GM21367 (cell line): ENCODE results near the gene TOMM70.
A peak's percentile ranks its signal among the peaks of the same experiment; 100 is the strongest.
"Not testable (repeated sequence)": the region's sequence is repeated elsewhere in the genome, so short reads cannot be mapped to it uniquely, and the experiment has no call there.

Source experiments
- ATAC-seq: cut with Tn5 transposase; IDR thresholded peaks from one replicate; pipeline ENCODE4 v1.9.1; 2021; ENCODE audit not compliant: unreplicated experiment

TOMM70 gene

DNA sequence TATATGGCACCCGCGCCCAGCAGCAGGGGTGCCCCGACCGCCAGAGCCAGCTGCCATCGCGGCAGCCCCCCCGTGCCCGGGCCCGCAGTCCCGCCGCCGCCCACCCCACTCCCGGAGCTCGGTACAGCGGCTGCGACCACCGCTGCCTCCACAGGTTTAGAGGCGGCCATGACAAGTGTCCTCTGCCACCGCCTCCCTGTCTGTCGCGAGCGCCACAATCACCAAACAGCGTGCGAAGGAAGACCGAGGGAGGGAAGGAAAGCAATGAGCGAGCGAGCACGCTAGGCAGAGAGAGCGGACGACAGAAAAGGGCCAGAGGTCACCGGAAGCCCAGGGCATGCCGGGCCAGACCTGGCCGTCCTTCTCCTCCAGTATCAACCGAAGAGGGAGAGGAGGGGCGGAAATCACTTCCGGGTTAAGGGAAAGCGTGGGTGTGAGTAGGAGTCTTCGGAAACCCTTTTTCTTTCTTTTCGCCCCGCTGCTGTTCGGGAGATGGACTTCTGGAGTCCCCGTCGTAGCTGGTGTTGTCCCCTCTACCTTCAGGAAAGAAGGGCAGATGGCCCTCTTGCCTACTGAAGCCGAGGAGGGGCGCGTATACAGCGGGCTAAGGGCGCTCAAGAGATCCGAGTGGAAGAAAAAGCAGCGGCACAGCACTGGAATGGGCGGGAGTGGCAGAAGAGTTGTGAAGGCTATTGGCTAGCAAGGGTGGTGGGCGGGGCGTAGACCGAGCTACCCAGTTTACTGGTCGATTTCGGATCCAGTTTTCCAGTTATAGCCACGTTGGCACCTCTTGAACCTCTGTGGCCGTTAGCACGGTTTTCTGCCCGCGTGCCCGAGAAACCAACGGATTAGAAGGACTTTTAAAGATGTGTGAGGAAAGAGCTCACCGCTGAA is at the start of gene TOMM70, which contains the start of gene LNP1:
TSS of gene TOMM70 (minus strand) at position 310 of the 894 bp plus-strand sequence. CDS start at position 170, 140 bp downstream.
TSS of gene LNP1 (plus strand) at position 760 of the 894 bp plus-strand sequence. CDS start 28,191 bp downstream, outside the sequence.
- ATAC-seq, result peak; percentile 86

DNA sequence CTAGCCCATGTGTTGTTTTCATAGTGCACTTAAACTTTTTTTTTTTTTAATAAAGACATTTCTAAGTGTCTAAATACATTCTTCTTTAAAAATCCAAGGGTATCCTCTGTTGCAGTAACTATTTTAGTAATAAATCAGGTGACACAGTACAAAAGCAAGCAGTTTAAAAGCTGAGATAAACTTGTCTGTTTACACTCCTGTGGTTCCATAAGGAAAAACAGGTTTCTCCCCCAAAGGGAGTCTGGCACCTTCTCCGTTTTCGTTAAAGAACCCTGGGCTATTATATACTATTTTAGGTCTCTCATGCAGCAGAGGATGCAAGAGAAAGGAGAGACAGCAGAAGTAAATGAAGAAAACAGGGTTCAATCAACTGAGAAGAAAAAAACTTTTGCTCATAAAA is 48.3 kb upstream of the TOMM70 start:
- no peak for ATAC-seq

DNA sequence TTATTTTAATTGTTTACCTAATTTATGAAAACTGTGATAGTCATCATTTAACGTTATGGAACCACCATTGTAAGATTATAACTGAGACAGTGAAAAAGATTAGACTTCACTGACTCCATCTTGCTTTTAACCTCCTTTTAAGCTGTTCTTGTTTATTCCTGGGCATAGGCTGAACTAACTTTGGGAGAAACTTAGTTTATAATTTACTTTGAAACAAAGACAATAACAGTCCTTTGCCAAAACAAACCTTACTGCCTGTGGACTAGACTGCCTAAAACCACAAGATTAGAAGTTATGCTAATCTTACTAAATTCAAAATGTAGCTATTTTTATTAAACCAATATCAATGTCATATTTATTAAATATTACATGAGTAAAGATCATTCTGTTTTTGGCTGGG is 47.2 kb upstream of the TOMM70 start:
- no peak for ATAC-seq

DNA sequence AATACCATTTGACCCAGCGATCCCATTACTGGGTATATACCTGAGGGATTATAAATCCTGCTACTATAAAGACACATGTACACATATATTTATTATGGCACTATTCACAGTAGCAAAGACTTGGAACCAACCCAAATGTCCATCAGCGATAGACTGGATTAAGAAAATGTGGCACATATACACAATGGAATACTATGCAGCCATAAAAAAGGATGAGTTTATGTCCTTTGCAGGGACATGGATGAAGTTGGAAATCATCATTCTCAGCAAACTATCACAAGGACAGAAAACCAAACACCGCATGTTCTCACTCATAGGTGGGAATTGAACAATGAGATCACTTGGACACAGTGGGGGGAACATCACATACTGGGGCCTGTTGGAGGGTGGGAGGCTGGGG is 46.2 kb upstream of the TOMM70 start:
- ATAC-seq, result not testable (repeated sequence)

DNA sequence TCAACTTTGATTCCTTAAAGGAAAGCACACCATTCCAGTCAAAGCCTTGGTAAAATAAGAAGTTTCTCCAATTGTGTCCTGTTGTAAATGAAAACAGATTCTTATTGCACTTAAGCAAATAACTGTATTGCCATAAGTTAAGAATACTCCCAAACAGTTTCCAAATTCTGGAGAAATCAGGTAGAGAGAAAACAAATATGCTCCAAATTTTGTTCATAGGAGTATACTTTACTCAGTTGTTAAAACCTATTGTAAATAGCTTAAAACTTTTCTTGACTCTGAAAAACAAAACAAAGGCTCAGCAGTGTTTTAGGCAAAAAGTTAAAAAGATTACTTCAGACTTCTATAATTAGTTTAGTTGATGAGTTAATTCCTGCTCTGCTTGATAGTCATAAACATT is 42.8 kb upstream of the TOMM70 start:
- ATAC-seq, result no peak

DNA sequence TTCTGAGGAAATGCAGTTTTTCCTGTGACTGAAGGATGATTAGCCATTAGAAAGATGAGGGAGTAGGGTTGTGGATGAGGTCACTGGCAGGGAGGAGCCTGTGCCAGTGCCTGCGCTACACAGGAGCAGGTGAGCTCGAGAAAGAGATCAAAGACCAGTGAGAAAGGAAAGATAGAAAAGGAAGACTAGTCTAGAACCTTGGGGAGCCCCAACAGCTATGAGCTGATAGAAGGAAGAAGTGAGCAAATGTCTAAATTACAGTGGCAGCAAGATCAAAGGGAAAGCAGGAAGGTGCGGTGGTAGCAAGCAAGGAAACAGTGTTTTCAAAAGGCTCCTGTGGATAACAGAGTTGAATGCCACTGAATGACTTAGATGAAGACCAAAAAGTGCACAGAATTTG is 40.0 kb upstream of the TOMM70 start:
- ATAC-seq, result no peak

DNA sequence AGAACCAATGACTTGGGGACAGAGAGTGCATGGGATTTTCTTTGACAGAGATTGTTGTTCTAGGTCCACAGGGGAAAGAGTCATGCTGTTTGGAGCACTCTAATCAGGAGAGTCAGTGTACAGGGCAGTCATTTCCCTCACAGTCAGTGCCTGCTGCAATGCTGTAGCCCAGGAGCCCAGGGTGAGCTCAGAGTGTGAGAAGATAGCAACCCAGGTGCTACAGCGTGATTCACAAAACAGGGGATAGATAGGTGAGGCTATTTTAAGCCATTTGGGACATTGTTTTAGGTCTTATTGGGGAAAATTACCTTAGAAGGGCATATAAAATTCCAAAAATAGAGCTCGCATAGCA is 37.7 kb upstream of the TOMM70 start:
- ATAC-seq, result no peak

DNA sequence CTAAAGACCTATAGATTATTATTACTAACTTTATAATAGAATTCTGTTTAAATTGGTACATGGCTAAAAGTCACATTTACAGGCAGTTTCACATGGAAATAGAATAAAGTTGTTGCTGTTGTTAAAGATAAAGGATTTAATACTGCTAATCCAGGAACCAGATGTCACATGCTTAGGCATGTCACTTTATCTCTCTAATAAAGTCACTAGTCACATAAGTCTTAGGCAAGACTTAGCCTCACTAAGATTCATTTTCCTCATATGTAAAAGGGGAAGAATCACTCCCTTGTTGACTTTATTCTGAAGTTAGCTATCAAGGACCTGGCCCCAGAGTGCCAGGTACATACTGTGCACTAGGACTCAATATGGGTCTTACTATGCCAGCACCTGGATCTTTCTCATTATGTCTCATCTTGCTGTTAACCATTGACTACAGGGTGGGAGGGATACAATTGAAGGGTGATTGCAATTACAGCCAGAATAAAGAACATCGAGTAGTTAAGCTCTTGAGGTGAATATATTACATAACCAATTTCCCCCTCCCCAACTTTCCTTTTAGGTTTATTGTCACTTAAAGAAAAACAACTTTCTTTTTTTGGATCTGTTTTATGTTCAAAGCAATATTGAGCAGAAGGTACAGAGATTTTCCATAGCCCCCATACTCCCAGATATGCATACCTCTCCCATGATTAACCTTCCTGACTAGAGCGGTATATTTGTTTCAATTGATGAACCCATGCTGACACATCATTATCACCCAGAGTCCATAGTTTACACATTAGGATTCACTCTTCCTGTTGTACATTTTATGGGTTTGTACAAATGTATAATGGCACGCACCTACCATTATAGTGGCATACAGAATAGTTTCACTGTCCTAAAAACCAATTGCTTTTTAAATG is 37.1 kb upstream of the TOMM70 start:
- no peak for ATAC-seq

DNA sequence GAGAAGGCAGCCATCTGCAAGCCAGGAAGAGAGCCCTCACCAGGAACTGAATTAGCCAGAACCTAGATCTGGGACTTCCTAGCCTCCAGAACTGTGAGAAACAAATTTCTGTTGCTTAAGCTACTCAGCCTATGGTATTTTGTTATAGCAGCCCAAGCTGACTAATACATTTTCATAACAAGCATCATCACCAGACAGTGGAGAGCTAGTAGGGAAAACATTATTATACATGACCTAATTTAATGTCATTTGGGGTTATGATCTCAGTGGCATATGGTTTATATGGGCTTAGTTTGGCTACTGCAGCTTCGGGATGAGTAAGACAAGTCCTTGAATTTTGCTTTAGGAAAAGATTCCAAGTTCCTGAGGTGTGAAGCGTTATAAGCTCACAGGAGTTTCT is 36.1 kb upstream of the TOMM70 start:
- no peak for ATAC-seq

DNA sequence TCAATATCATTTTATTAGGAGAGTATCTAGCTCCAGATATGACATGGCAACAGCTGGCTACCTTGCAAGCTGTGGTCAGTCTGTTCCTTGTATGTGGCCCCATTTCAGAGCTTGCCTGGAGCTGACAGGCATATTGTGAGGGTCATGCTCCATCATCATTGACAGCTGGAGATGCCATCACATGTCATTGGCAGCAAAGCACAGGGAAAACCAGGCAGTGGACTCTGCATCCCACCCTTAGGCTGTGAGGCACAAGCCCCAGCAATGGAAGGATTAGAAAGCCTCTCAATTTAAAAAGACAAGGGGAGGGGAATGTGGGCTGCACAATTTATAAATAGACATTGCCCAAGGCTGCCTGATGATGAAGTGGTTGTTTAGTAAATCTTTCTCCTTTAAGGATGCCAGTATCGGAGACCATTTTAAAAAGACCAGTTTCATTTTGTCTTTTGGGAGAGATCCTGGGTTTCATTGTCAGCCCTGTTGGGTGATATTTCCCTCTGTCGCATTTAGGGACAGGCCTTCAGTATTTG is 28.4 kb upstream of the TOMM70 start:
- ATAC-seq, result no peak

DNA sequence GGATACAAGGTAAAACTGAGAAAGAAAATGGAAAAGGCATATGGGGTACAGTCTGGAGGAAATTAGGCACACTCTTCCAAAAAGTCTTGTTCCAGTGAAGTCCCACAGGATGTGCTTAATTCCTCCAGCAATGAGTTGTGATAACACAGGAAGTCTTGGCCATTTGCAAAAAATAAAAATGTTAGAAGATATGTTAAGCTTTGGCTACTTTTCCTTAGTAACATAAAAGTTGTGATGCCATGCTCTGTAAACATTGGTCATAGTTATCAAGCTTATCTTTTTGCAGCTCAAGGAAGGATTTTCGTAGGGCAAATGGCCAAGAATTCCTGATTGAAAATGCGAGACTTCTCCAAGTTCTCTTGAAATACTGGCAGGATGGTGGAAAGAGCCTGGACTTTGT is 26.8 kb upstream of the TOMM70 start:
- no peak for ATAC-seq

DNA sequence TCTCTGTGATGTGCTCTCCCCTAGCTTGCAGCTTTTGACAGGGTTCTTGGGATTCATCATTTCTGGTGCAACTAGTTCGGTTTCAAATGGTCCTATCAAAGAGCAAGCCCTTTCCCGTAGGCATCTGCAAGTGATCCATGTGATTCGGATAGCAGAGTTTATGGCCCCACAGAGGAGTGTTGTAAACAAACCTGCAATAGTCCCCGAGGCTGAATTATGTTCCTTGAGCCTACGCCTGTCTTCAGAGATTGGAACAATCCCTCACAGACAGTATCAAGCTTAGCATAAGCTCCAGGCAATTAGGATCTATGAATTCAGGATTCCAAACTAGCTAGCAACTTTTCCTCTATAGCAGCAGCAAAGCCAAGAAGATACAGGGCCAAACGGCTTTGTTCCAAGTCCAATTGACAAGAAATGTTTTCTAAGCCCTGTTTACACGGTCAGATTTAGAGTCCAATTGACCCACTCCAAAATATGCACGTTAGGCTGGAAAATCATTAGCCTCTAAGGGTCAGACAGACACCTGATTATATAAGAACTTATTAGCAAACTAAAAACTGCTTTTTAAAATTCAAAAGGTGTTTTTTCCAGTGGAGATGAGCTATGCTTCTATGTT is 25.3 kb upstream of the TOMM70 start:
- ATAC-seq, result no peak

DNA sequence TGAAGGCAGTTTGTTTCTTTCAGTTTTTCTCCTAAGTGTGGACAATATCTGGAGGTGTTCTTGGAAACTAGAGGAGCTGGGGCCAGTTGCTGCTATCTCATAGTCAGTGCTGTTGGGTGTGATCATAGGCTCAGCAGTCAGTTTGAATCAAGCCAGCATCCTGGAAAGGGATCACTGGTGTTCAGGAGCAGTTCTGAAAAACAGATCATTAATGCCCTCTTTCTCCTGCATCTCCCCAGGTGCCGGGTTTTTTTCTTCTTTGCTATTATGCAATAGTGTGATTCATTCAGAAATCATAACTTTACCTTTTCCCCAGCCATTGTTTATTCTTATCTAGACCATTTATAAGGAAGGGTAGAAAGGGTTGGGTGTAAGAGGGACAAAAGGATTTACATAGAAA is 24.4 kb upstream of the TOMM70 start:
- no peak for ATAC-seq

DNA sequence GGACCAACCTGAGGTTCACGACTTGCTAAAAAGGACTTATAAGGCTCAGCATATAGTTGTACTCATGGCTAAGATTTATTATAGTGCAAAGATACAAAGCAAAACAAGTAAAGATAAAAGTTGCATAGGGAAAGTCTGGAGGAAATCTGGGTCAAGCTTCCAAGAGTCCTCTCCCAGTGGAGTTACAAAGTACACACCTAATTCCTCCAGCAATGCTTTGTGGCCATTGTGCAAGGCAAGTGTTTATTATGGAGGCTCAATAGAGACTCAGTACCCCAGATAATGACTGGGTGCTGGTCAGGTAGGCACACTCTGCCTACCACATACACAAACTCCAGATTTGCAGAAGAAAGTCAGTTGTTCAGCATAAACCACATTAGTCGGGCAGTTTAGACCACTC is 23.4 kb upstream of the TOMM70 start:
- ATAC-seq, result no peak

DNA sequence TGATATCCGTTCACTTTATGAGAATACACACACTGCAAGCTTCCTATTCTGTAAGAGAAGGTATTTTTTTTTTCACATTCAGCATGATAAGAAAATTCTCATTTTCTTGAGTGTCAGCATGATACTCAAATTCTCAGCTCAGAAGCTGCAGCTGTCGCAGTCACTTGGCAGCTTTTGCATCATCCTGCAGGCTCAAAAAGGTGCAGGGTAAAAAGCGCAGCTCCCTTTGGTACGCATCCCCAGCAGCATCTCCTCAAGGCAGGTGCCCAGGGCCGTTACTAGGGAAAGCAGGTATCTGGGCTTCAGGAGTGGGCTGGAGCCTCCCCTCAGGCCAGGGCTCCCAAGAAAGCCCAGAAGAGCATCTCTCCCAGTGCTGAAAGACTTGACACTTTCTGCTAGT is 22.7 kb upstream of the TOMM70 start:
- no peak for ATAC-seq

DNA sequence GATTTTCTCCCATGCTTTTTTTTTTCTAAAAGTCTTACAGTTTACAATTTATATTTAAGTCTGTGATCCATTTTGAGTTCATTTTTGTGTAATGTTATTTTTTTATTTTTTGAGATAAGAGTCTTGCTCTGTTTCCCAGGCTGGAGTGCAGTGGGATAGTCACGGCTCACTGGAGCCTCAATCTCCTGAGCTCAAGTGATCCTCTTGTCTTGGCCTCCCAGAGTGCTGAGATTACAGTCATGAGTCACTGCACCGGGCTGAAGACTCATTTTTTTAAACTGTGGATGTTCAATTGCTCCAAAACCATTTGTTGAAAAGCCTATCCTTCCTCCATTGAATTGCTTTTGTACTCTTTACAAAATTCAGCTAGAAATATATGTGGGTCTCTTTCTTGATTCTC is 20.0 kb upstream of the TOMM70 start:
- no peak for ATAC-seq

DNA sequence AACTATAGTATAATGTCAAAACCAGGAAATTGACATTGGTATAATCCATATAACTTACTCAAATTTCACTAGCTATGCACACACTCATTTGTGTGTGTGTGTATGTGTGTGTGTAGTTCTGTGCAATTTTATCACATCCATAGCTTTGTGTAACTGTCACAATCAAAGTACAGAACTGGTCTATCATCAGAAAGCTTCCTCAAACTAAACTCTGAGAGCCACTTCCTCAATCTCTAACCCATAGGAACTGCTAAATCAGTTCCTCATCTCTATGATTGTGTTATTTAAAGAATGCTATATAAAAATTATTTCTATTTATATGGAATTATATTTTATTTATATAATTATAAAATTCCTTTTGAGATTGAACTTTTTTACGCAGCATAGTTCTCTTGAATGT is 18.5 kb upstream of the TOMM70 start:
- ATAC-seq, result no peak

DNA sequence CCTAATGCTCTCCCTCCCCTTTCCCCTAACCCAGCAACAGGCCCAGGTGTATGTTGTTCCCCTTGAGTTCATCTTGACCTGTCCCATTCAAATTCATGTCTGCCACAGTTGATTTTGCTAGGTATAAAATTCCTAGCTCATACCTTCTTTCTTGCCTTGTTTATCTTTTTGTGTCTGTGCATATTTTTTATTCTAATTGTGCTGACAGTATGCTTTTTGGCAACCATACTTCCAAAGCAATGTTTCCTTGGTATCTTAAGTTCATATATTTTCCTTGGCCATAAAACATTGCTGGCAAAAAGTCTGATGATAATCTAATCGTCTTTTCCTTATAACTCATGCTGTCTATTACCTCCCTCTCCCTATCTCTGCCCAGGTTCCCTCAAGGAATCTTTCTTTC is 16.0 kb upstream of the TOMM70 start:
- ATAC-seq, result no peak

DNA sequence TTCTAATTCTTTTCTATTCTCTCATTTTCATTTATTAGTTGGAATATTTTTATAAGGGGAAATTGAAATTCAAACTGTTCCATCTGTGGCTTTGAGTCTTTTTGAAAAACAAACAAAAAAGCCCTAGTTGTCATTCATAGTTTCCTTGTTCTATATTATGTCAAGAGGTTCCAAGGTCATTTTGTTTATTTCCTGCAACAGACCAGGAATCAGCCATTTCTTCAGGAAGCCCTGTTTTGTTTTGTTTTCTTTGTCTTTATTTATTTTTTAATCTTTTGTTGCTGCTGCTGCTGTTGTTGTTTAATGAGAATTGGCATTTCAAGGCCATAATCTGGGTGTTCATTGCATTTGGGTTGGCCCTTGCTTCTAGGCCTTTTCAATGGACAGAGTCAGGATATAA is 15.3 kb upstream of the TOMM70 start:
- ATAC-seq, result no peak

DNA sequence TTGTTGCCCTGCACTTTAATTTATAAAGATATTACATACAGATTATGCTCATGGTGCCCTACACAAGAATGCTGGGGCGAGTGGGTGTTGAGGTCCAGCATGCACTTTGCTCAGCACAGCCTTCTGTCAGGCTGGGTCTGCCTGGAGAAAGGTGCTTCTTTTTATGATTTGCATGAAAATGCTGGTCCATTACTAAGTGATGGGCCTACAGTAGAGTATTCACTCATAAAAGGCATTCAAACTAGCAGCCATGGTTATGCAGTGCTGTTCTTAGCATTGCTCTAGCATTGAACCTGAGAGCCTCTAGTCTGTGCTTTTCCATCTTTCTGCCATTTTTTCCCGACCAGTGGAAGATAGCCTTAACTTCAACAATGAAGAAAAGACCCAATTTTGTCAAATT is 12.7 kb upstream of the TOMM70 start:
- no peak for ATAC-seq

DNA sequence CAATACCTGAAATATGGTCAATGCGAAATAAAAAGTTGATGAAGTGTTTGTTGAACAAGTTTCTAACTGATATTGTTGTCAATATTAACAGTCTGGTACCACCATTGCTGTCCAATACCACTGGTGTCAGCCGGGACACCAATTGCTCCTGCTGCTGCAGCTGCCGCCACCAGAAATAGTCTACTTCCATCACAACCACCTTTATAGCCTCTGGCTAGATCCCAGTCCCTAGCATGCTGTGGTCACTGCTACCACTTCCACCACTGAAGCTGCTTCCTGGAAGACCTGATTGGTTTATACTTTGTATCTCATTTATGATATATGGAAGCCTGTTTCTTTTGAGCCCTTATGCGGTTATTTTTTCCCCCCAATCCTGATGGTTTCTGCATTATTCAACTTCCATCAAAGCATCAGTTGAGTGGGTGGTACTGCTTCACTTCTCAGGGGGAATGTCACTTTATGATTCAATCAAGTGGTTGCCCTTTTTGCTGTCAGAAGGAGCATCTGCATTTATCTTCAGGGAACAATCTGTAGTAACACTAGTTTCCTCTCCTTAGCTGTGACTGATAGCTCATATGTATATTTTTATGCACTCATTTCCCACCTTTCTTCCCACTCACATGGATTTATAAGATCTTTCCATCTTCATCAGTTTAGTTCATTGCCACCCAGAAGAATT is 12.2 kb upstream of the TOMM70 start:
- no peak for ATAC-seq
